Hippocampal formation (tissue), 2 donors: ENCODE measurements around the gene REXO4.
A peak's percentile ranks its signal among the peaks of the same experiment; 100 is the strongest.

Experiments
- DNase-seq, 2 donors: peaks; one replicate each; lab custom pipeline; 2025; lab: John Stamatoyannopoulos, UW

REXO4 gene

DNA sequence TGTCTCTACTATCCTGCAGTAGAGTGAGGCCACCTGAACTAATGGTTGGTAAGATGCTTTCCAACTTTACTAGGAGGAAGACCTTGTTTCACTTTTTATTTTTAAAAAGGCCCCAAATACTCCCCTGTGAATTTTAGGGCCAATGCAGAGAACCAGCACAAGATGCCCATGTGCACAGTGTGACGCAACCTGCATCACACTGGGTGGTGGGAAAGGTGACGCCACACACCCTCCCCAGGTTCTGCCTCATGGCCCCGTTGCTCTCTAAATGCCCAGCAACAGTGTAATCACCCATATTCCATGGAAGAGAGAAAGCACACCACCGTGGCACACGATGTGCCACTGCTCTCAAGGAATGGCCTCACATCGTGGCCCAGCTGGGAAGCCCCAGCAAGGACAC lies 48.4 kb downstream of the REXO4 start:
- DNase-seq: no peak

GRCh38 chr9:133368249-133368881 lies 49.4 kb downstream of the REXO4 start:
- DNase-seq: no peak

DNA sequence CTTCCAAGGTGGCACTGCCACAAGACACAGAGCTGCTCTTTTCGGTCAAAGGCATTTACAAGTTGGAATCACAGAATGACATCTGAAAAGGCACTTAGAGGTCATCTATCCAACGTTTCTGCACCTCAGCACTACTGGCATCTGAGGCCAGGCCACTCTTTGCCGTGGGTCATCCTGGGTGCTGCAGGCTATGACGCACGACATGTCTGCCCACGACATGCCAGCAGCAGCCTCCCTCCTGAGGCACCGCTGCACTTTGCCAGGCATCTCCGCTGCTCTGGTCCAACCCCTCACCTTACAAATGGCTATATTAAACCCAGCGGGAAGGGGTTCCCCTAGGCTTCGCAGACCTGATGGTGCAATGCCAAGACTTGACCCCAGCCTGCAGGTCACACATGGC lies 50.0 kb downstream of the REXO4 start:
- no peak for DNase-seq

DNA sequence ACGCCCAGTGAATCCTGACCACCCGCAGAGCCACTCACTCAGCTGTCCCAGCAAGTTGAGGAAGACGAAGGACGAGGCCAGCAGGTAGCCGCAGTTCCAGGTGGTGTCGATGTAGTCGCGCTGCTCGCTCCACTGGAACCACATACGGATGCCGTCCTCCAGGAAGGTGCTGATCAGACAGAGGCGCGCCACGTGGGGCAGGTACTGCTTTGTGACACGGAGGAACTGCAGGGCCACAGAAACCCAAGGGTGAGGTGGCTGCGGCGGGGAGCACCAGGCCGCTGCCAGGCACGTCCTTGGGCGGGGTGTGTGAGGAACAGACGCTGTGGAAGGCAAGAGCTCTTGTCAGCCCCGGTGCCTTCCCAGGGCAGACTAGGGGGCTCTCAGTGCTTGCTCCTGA lies 50.6 kb downstream of the REXO4 start:
- DNase-seq: no peak

DNA sequence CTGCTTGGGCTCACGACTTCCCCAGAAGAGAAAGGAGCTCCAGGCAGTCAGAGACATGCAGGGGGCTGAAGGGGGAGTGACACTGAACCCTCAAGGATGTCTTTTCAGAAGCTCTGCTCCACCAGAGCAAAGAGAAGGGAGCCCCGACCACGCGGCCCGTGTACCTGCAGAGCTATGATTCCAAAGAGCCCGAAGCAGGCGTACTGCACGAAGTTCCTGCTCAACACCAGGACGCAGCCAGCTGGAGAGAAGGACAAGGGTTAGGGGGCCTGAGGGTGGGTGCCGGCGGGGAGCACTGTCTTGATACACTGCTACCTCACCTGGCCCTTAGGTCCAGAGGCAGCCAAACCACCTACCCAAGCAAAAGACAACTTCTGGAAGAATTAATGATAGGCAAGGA lies 51.4 kb downstream of the REXO4 start:
- DNase-seq: no peak

GRCh38 chr9:133362359-133363044 lies 55.3 kb downstream of the REXO4 start:
- DNase-seq: no peak

DNA sequence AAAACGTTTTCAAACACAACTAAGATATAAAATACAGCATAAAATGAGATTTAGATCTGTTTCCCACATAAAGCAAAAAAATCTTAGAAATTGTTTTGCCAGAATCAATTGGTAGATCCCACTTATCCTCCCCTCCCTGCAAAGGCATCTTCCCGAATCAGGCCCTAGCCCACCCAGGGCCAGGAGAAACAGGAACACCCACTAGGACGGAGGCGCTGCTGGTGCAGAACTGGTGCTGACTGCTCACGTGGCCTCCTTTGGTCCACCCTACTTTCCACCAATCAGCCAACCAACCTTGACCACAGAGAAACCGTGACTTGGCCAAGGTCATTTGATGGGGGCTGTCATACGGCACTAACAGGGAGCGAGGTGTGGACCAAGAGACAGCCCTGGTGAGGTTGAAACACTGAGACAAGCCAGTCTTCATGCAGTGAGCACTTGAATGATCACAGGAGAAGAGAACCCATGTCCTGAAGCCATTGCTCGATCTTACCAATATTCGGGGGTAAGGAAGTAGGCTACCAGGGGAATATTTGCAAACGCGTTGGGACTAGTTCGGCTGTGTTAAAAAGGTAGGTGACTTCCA lies 56.2 kb downstream of the REXO4 start:
- no peak for DNase-seq

DNA sequence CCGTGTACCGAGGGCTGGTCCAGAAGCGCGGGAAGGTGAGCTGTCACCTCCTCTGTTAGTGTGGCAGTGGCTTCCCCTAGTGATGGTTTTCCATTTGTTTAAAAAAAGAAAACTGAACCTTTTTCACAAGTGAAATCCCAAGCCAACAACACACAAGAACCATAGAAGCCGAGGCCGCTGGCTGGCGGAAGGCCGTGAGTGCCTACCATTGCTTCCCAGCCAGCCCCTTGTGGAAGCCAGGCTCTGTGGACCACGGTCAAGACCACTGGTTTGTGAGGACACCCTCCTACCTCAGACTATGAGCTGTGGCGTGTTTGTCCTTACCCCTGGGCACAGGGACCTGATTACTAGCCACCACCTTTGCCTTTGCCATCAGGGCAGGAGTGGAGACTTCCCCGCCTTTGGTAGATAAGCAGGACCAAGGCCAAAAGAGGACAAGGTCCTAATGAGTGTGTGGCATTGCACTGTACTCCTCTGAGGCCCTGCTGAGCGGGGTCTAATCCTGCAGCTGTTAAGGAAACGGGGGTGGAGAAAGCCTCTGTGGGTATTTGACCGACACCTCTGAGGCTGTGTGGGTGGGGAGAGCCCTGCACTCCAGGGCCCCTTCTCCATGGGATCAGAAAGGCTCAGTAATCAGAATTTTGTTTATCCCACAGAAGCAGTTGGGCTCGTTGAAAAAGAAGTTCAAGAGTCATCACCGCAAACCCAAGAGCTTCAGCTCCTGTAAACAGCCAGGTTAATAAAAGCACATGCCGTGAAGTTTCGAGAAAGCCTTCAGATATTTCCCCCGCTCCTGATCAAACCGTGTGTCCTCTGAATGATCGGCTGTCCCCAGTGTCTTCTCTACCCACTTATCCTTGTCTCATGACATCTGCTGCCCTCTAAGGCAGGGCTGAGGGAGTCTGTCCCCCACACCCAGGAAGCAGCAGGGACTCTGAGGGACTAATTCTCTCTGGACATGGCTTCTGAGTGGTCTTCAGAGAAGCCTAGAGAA lies 57.1 kb downstream of the REXO4 start:
- DNase-seq: no peak

DNA sequence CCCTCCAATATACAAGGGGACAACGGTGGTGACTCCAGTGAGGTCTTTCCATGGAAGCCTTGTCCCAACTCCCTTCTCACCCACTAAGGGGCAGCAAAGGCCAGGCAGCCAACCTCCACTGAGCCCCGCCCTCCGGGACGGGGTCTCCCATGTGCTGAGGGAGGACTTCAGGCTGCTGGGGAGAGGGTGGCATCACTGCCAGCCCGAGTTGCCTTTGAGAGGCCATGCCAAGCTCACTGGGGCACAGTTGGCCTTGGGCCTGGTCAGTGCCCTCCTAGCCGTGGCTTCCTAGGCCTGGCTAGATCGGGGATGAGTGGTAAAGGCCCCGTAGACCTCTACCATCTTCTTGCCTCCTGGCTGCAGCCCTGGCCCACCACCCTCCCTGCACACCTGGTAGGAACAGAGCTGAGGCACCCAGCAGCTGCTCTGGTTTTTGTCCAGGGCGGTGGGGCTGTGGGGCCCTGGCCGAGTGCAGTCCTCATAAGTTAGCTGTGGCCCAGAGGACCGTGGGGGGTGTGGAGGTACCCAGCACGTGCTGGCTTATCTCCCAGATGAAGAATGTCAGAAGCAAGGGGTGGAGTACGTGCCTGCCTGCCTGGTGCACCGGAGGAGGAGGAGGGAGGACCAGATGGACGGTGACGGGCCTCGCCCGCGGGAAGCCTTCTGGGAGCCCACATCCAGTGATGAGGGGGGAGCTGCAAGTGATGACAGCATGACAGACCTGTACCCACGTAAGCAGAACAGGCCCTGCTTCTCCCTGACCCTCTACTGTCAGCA lies 58.2 kb downstream of the REXO4 start:
- DNase-seq: no peak

DNA sequence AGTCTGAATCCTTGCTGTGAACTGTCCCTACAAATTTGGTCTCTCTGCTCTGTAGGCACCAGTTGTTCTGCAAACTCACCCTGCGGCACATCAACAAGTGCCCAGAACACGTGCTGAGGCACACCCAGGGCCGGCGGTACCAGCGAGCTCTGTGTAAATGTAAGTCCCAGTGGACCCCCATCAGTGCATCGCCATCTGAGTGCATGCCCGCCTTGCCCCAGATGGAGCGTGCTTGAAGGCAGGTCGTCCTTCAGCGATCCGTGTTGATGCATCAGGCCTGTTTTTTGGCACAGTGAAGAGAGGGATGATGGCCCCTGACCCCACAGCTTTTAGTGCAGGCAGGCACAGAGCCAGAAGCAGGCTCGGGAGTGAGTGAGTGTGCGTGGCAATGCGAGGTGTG lies 60.2 kb downstream of the REXO4 start:
- DNase-seq: no peak

DNA sequence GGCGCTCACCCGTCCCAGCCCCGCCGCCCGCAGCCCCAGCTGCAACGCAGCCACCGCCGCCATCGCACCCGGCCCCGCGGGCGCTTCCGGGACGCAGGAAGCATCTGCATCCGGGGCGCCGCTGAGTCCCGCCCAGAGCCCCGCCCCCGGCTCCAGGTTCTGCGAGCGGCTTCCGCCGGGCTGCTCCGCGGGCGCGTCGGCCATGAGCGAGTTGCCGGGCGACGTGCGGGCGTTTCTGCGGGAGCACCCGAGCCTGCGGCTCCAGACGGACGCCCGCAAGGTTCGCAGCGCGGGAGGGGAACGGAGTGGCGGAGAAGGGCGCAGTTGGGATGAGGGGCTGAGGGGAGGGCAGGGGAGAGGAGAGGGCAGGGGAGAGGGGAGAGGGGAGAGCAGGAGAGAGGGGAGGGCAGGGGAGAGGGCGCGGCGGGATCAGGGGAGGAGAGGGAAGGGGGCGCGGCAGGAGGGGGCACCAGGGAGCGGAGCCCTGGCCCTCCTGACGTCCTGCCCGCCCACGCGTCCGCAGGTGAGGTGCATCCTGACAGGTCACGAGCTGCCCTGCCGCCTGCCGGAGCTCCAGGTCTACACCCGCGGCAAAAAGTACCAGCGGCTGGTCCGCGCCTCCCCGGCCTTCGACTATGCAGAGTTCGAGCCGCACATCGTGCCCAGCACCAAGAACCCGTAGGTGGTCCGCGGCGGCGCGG lies 61.3 kb downstream of the REXO4 start, which contains the start of the genes SURF1 and SURF2:
Gene SURF1, minus strand, starts transcription at position 97 of the 701 bp plus-strand sequence. Its CDS starts 34 bp downstream, at position 63.
Gene SURF2, plus strand, starts transcription at position 160 of the 701 bp plus-strand sequence. Its CDS starts 43 bp downstream, at position 203.
- peak; percentile 58 to 62 for DNase-seq
